Activated T-helper 2 cell treated with anti-CD3 and anti-CD28 coated beads, Interferon-gamma antibody, Interleukin-2, Interleukin-4, amounts not matched to agents 10 μg/mL and 5 μg/mL and 100 μg/mL, durations not matched to agents 14 hours and 24 hours and 36 hours (primary cell): ENCODE data around the gene RYR3. TPM values are rescaled to one million over a fixed set of nuclear protein-coding genes. Genes with fewer than 3 reads are reported as not detected.

Source experiments
- DNase-seq: peaks from one replicate; pipeline ENCODE4 v3.0.0; 2021; ENCODE audit warnings: low spot score
- H3K27ac Mint-ChIP-seq: one replicate; pipeline ENCODE4 v1.8.0; 2021; ENCODE audit warnings: mixed read lengths
- H3K27me3 Mint-ChIP-seq: one replicate; pipeline ENCODE4 v1.8.0; 2021; ENCODE audit warnings: low read depth, mixed read lengths
- H3K36me3 Mint-ChIP-seq: one replicate; pipeline ENCODE4 v1.8.0; 2021; ENCODE audit warnings: low read depth, mixed read lengths
- H3K4me1 Mint-ChIP-seq: one replicate; pipeline ENCODE4 v1.8.0; 2021; ENCODE audit warnings: low read depth, mixed read lengths
- H3K4me3 Mint-ChIP-seq: one replicate; pipeline ENCODE4 v1.8.0; 2021; ENCODE audit warnings: low read depth, mild to moderate bottlenecking, moderate library complexity, mixed read lengths
- H3K9me3 Mint-ChIP-seq: one replicate; pipeline ENCODE4 v1.8.0; 2021; ENCODE audit warnings: mixed read lengths
- intact Hi-C: fragments of 100-400 bp; cut with micrococcal nuclease; formaldehyde crosslinking; loops from one replicate; pipeline ENCODE4 v1.15.1; 2023
- total RNA-seq: library from RNA; stranded (reverse); gene quantifications from 2 replicates; pipeline ENCODE4 v1.2.3, GENCODE V29; 2022

The RYR3 gene
- total RNA-seq, 1 donor from 2014 or later, result 0.05 TPM

DNA sequence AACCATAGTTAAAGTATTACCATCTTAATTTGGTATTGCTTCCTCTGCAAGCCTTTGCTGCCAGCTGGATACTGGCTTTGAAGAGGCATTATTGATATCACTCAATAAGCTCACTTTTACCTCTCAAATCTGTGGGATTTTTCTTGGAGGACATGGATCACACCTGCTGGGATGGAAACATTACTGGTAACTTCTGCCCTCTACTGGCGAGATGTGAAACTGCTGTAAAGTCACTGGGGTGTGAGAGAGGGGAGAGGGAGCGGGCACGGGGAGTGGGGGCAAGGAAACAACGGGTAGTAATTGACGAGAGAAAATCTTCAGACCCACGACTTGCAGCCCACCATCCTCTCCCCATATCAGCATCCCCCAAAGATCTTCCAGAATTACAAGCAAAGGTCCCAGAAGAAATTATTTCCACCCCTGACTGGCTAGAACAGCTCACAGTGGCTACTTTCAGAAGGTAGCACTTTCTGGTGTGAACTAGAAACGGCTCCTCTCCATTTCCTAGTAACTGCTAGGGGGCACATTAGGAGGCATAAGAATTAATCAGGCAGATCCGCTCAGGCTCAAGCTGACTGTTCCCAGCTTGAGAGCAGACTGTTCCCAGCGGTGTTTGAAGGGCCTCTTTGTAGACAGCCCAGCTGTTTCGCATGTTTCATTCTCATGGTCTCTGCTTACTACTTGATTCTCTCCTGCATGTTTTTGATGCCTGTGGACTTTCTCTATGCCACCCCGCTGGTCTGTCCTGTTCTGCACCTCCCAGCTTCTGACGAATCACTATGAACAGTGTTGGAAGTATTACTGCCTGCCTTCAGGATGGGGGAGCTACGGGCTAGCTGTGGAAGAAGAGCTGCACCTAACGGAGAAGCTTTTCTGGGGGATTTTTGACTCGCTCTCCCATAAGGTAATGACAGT lies 427.2 kb downstream of the RYR3 start:
- Mint-ChIP-seq H3K9me3 (no peaks in the 10 kb centered on the region), H3K36me3 (no peaks in the 10 kb centered on the region), H3K4me3 (no peak overlapping the region), H3K27ac (no peak overlapping the region), H3K4me1 (no peaks in the 10 kb centered on the region), H3K27me3 (peaks cover 2% of the 10 kb centered on the region)
- DNase-seq, result no peak
- intact Hi-C loops, result loop anchor here (5.0 kb wide), 1 partner anchor 224 kb away; no protein-coding TSS in a partner anchor

DNA sequence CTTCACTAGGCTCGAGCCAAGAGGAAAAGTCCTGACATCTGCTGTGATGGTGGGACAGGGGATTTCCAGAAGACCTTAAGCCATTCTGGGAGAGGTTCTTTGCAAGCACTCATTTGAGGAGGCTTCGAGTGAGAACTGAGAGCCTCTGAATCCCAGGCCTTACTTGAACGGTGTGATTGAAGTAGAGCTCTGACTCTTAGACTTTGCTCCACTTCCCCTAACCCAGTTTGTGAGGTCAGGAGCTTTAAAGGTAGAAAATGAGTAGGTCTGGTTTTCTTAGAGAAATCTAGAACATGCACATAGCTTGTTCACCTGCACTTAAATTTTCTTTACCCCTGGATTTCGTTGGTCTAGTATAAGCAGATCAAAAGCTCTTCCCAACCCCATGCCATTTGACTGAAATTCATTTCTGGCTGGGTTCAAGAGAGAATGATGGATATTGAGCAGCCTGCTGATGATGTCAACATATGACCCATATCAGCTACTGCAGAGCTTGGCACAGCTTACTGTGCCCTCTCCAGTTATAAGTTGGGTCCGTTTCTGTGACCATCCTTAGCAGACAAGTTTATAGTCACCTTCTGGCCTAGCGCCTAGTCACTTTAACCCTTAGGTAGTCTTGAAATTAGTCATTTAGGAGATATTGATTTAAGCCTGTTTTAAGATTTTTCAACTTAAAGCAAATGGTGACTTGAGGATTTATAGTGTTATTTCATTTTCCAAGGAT lies 428.3 kb downstream of the RYR3 start:
- no peak overlapping the region for H3K27ac Mint-ChIP-seq
- DNase-seq, result no peak
- H3K27me3 Mint-ChIP-seq, result peaks cover 2% of the 10 kb centered on the region
- H3K9me3 Mint-ChIP-seq, result no peaks in the 10 kb centered on the region
- H3K36me3 Mint-ChIP-seq, result no peaks in the 10 kb centered on the region
- H3K4me1 Mint-ChIP-seq, result no peaks in the 10 kb centered on the region
- no peak overlapping the region for H3K4me3 Mint-ChIP-seq
- intact Hi-C loops, result loop anchor here (5.0 kb wide), 1 partner anchor 223 kb away; no protein-coding TSS in a partner anchor

DNA sequence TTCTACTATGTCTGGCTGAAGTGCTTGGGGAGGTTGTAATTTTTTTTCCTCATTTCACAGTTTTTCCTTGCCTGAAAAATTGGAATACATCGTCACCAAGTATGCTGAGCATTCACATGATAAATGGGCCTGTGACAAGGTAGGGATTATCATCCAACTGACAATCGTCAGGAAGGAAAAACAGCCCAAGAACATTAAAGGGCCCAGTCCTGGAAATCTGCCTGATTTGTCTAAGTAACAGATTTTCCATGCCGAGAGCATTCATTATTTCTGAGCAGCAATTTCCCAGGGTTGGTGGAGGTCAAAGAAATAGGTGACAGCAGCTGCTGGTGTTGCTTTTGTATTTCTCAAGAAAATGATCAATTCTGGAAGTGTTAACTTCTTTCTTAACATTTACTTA lies 431.5 kb downstream of the RYR3 start:
- no peak for DNase-seq
- Mint-ChIP-seq H3K36me3 (no peaks in the 10 kb centered on the region), H3K4me3 (no peak overlapping the region), H3K4me1 (no peaks in the 10 kb centered on the region), H3K27ac (no peak overlapping the region), H3K9me3 (no peaks in the 10 kb centered on the region), H3K27me3 (peaks cover 2% of the 10 kb centered on the region)
- intact Hi-C loops, result no loop called here

DNA sequence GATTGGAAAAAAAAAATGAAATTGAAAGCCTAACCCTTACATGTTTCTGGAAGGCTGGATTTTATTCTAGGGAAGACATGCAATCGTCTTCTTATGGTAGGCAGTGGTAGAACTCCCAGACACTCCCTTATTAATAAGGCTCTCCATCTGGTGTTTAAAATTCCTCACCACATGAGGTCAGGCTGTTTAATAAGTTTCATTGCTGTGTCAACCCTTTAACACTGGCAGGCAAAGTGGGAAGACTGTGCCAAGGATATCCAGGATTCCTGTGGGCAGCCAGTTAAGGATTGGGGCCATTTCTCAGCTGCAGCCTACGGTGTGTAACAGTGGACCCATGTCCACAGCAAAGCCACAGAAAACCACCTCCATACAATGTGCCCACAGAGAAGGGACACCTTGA lies 432.0 kb downstream of the RYR3 start:
- Mint-ChIP-seq H3K4me1 (no peaks in the 10 kb centered on the region), H3K27ac (no peak overlapping the region), H3K36me3 (no peaks in the 10 kb centered on the region), H3K9me3 (no peaks in the 10 kb centered on the region), H3K27me3 (peaks cover under 1% of the 10 kb centered on the region), H3K4me3 (no peak overlapping the region)
- DNase-seq, result no peak
- intact Hi-C loops, result no loop called here

DNA sequence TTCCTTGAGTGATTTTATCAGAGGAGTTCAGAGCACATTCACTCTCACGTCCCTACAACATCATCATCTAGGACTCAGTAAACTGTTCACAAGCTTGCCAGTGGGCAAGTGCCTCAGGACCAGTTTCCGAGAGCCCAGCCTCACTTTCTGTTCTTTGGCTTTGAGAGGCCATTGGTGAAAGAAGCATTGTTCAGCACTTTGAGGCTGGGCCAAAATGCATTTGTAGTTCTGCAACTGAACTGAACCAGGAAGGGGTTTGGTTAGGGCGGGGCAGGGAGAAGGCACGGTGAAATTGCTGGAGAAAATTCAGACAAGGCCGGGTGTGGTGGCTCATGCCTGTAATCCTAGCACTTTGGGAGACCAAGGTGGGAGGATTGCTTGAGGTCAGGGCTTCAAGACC lies 435.4 kb downstream of the RYR3 start:
- Mint-ChIP-seq H3K36me3 (no peaks in the 10 kb centered on the region), H3K27me3 (no peaks in the 10 kb centered on the region), H3K27ac (no peak overlapping the region), H3K4me3 (no peak overlapping the region), H3K4me1 (no peaks in the 10 kb centered on the region), H3K9me3 (no peaks in the 10 kb centered on the region)
- DNase-seq, result no peak
- intact Hi-C loops, result no loop called here

DNA sequence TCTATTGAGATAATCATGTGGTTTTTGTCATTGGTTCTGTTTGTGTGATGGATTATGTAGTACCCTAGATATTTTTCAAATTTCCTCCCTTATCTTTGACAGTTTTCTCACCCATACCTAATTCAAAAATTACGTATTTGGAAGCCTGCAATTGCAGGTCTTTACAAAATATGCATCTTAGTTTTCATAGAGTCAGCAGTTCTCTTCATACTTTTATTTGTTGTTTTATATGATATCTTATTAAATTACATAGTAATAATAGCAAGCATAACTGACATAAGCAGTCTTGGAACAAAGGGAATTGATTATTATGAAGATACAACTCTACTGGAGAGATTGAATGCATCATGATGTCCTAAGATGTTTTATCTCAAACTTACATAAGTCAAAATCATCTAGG lies 442.2 kb downstream of the RYR3 start:
- H3K27me3 Mint-ChIP-seq, result no peaks in the 10 kb centered on the region
- H3K27ac Mint-ChIP-seq, result no peak overlapping the region
- no peaks in the 10 kb centered on the region for H3K9me3 Mint-ChIP-seq
- H3K4me3 Mint-ChIP-seq, result no peak overlapping the region
- H3K36me3 Mint-ChIP-seq, result no peaks in the 10 kb centered on the region
- intact Hi-C loops, result no loop called here
- no peak for DNase-seq
- H3K4me1 Mint-ChIP-seq, result no peaks in the 10 kb centered on the region

DNA sequence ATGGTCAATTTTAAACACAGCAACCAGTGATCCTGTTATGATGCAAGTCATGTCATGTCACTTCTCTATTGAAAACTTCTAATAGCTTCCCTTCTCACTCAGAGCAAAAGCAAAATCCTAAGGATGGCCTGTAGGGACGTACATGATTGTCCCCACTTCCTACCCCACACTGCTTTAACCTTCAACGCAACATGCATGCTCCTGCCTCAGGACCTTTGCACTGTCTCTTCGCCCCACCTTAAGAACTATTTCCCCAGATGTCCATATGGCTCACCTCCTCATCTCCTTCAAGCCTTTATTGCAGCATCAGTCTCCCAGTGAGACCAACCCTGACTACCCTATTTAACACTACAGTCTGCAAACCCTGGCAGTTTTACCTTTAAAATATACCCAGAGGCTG lies 443.5 kb downstream of the RYR3 start:
- intact Hi-C loops, result no loop called here
- no peak overlapping the region for H3K4me3 Mint-ChIP-seq
- H3K4me1 Mint-ChIP-seq, result no peaks in the 10 kb centered on the region
- no peak for DNase-seq
- no peaks in the 10 kb centered on the region for H3K27me3 Mint-ChIP-seq
- H3K27ac Mint-ChIP-seq, result no peak overlapping the region
- H3K9me3 Mint-ChIP-seq, result no peaks in the 10 kb centered on the region
- no peaks in the 10 kb centered on the region for H3K36me3 Mint-ChIP-seq

DNA sequence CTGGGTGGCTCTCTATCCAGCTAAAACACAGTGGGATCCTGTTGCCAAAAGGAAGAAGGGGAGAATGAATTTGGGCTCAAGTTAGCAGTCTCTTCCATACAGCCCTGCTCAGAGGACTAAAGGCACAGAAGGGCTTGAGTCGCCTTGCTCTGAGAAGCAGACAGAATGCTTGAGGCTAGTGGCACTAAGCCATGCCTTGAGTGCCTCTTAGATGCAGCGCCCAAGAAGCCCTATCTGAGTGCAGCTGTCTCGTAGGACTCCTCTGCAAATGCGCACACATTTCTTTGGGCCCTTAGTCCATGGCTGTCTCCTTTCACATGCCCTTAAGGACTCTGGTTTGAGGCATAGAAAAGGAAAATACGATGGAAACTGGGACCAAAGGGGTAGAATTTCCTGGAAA lies 446.2 kb downstream of the RYR3 start:
- H3K27me3 Mint-ChIP-seq, result peaks cover 9% of the 10 kb centered on the region
- H3K36me3 Mint-ChIP-seq, result no peaks in the 10 kb centered on the region
- intact Hi-C loops, result no loop called here
- H3K9me3 Mint-ChIP-seq, result no peaks in the 10 kb centered on the region
- DNase-seq, result no peak
- no peak overlapping the region for H3K27ac Mint-ChIP-seq
- H3K4me3 Mint-ChIP-seq, result no peak overlapping the region
- no peaks in the 10 kb centered on the region for H3K4me1 Mint-ChIP-seq

DNA sequence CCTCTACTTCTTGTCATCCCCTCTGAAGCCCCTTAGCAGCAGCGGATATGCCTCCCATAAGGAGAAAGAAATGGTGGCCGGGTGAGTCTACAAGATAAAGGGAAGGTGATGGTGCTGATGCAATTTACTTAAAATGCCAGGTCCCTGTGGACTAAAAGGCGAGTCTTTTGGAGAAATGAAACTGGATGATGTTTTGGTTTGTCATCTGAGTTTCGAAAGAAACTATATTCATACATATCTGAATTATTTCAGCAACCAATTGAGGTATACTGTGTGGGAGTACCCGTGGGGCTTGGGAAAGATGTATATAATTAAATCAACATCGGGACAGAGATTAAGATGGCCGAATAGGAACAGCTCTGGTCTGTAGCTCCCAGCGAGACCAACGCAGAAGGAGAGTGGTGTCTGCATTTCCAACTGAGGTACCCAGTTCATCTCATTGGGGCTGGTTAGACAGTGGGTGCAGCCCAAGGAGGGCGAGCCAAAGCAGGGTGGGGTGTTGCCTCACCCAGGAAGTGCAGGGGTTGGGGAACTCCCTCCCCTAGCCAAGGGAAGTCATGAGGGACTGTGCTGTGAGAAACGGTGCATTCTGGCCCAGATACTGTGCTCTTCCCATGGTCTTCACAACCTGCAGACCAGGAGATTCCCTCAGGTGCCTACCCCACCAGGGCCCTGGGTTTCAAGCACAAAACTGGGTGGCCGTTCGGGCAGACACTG lies 446.9 kb downstream of the RYR3 start:
- H3K27ac Mint-ChIP-seq, result no peak overlapping the region
- no peak overlapping the region for H3K4me3 Mint-ChIP-seq
- peaks cover 9% of the 10 kb centered on the region for H3K27me3 Mint-ChIP-seq
- intact Hi-C loops, result no loop called here
- no peak for DNase-seq
- no peaks in the 10 kb centered on the region for H3K36me3 Mint-ChIP-seq
- no peaks in the 10 kb centered on the region for H3K9me3 Mint-ChIP-seq
- H3K4me1 Mint-ChIP-seq, result no peaks in the 10 kb centered on the region

DNA sequence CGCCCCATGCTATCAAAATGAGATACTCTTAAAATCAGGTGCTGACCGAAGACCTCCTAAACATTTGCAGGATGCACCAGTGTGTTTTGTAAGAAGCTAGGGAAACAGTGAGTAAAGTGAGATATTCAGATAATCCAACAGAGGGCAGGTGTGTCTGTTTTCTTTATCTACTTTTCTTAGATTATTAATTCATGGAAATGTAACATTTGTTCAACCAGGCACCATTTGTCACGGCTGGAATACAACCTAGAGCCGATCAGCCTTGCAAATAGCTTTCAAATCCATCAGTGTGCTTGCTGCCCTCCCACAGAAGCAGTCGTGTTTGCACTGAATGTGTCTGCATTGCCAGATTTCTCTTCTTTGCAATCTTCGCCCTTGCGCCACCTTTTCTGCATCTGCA lies 455.6 kb downstream of the RYR3 start:
- Mint-ChIP-seq H3K27ac (no peak overlapping the region), H3K9me3 (no peaks in the 10 kb centered on the region), H3K4me1 (no peaks in the 10 kb centered on the region), H3K36me3 (no peaks in the 10 kb centered on the region), H3K27me3 (no peaks in the 10 kb centered on the region), H3K4me3 (no peak overlapping the region)
- intact Hi-C loops, result no loop called here
- no peak for DNase-seq

DNA sequence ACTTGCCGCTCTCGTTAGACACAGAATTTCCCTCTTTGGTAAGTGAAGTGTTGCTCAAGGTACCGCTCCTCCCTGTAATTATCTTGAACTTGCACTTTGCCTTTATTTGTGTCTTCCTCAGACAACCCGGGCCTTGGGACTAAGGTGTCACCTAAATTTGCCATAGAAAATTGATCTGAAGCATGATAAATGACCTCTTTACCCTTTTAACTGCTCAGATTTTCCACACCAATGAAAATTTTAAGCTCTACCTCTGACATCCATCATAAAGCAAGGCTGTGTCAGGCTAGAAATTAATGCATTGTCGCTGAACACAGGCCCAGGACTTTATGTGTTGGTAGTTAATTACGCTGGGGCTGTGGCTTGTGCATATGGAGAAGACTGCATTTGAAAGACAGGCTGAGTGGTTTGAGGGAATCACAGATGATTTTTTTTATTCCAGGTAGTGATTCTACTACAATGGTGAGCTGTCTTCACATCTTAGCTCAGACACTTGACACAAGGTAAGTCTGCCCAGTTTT lies 458.0 kb downstream of the RYR3 start:
- no peaks in the 10 kb centered on the region for H3K9me3 Mint-ChIP-seq
- DNase-seq, result no peak
- no peaks in the 10 kb centered on the region for H3K36me3 Mint-ChIP-seq
- peaks cover 3% of the 10 kb centered on the region for H3K27me3 Mint-ChIP-seq
- no peak overlapping the region for H3K4me3 Mint-ChIP-seq
- no peaks in the 10 kb centered on the region for H3K4me1 Mint-ChIP-seq
- intact Hi-C loops, result no loop called here
- H3K27ac Mint-ChIP-seq, result no peak overlapping the region

DNA sequence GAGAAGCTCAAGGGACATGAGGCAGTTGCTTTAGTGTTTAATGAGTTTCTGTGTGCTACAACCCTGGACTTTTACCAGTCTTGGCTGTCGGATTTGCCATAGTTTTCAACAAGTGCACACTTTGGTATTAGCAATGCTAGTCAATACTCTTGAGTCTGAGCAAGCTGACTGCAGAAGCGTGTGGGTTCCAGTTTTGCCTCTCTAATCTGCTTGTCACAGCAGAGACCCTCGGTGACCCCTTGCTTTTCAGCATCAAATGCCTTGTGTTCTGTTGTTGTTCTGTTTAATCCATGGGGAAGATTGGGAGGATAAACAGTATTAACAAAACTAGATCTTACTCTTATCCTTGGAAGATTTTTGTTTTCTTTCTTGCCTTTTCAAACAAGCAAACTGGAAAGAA lies 463.2 kb downstream of the RYR3 start:
- no peaks in the 10 kb centered on the region for H3K36me3 Mint-ChIP-seq
- intact Hi-C loops, result no loop called here
- H3K4me1 Mint-ChIP-seq, result no peaks in the 10 kb centered on the region

More for the DNA sequence above, 463.2 kb downstream of the RYR3 start:
- H3K27me3 Mint-ChIP-seq, result peaks cover 11% of the 10 kb centered on the region
- H3K4me3 Mint-ChIP-seq, result no peak overlapping the region
- no peak for DNase-seq
- no peak overlapping the region for H3K27ac Mint-ChIP-seq
- H3K9me3 Mint-ChIP-seq, result no peaks in the 10 kb centered on the region
